VCaP (cell line): ENCODE results near the gene UGT1A9.
A peak's percentile ranks its signal among the peaks of the same experiment; 100 is the strongest.

Experiments used
- H3K27ac ChIP-seq: fragments of 450-650 bp; 2 replicates; pipeline ENCODE4 v1.5.1; 2017
- TF ChIP-seq, protein P1 (sequence below): fragments of 450-650 bp; conservative IDR thresholded peaks from 2 replicates; pipeline ENCODE4 v1.5.1; 2017; ENCODE audit warnings: mild to moderate bottlenecking, moderate library complexity

Gene UGT1A9

DNA sequence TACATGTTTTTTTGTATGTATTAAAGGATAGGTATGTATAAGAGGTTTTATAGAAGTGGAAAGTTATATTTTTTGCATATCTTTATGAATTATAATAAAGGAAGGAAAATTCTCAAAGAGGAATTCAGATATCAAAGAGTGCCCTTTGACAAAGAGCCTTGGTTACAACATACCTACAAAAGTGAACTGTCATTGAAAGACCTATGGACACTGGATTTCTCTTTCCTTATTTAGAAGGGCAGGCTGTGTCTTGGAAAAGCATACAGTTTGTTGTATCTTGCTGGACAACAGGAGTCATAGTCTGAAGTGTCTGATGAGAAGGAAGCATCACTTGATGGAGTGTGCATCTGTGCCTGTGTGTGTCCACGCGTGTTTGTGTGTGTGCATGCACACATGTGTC is 20.3 kb upstream of the UGT1A9 start:
- TF ChIP-seq, protein P1, sequence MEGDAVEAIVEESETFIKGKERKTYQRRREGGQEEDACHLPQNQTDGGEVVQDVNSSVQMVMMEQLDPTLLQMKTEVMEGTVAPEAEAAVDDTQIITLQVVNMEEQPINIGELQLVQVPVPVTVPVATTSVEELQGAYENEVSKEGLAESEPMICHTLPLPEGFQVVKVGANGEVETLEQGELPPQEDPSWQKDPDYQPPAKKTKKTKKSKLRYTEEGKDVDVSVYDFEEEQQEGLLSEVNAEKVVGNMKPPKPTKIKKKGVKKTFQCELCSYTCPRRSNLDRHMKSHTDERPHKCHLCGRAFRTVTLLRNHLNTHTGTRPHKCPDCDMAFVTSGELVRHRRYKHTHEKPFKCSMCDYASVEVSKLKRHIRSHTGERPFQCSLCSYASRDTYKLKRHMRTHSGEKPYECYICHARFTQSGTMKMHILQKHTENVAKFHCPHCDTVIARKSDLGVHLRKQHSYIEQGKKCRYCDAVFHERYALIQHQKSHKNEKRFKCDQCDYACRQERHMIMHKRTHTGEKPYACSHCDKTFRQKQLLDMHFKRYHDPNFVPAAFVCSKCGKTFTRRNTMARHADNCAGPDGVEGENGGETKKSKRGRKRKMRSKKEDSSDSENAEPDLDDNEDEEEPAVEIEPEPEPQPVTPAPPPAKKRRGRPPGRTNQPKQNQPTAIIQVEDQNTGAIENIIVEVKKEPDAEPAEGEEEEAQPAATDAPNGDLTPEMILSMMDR, result no peak
- no peak overlapping the region for H3K27ac ChIP-seq

GRCh38 chr2:233654501-233654900 is 17.2 kb upstream of the UGT1A9 start:
- TF ChIP-seq, protein P1, result no peak
- no peak overlapping the region for H3K27ac ChIP-seq

GRCh38 chr2:233655043-233655442 is 16.7 kb upstream of the UGT1A9 start:
- H3K27ac ChIP-seq, result no peak overlapping the region
- TF ChIP-seq, protein P1, result no peak

GRCh38 chr2:233655943-233656342 is 15.8 kb upstream of the UGT1A9 start:
- peak overlapping the region; percentile 84 for H3K27ac ChIP-seq

GRCh38 chr2:233656443-233656842 is 15.3 kb upstream of the UGT1A9 start:
- peak overlapping the region; percentile 84 for H3K27ac ChIP-seq
- TF ChIP-seq, protein P1, result no peak

- no peak overlapping the region for H3K27ac ChIP-seq
- TF ChIP-seq, protein P1, result no peak
Measured at GRCh38 chr2:233658610-233659009, 13.1 kb upstream of the UGT1A9 start.

GRCh38 chr2:233663911-233664310 is 7.8 kb upstream of the UGT1A9 start:
- H3K27ac ChIP-seq, result no peak overlapping the region

GRCh38 chr2:233668605-233669260 is 3.0 kb upstream of the UGT1A9 start:
- H3K27ac ChIP-seq, result no peak overlapping the region
- TF ChIP-seq, protein P1, result no peak

More at GRCh38 chr2:233663911-233664310, 7.8 kb upstream of the UGT1A9 start:
- TF ChIP-seq, protein P1, result no peak
